T-cell (primary cell): ENCODE results near the gene SMO. TPM values are rescaled to one million over a fixed set of nuclear protein-coding genes. Genes with fewer than 3 reads are reported as not detected.

Experiments used
- ATAC-seq, 4 experiments: fragments of 200-7000 bp in 3 of 4; fragments of 150-1000 bp in 1 of 4; cut with Tn5 transposase; replicated peaks in 1 of 4; 1 replicate in 3 of 4; 2 replicates in 1 of 4; pipeline ENCODE4 v1.10.0; 2021; ENCODE audit warnings: moderate library complexity in 3 of 4, mild to moderate bottlenecking in 2 of 4, moderate number of reproducible peaks in 1 of 4
- CTCF ChIA-PET, 2 donors: fragments of 300-600 bp; sonication (Branson Sonifier 250); formaldehyde crosslinking; loops; one replicate each; lab custom pipeline; 2022; ENCODE audit warnings: antibody characterized with exemption in 2 of 2; lab: Charles Lee
- POLR2A ChIA-PET, 2 donors: fragments of 300-600 bp; sonication (Branson Sonifier 250); formaldehyde crosslinking; loops; one replicate each; lab custom pipeline; 2022; ENCODE audit warnings: antibody characterized with exemption in 2 of 2; lab: Charles Lee
- DNase-seq, 35 experiments: peaks; one replicate each; pipeline versions ENCODE4 v3.0.0 to v3.0.0-alpha.2; 2013 to 2023
- H3K27ac ChIP-seq: one replicate; pipeline ENCODE4 v1.5.1; 2013; ENCODE audit warnings: low read length
- H3K27me3 ChIP-seq, 2 experiments: replicated peaks in 1 of 2; 1 replicate in 1 of 2; 2 replicates in 1 of 2; pipeline versions ENCODE4 v1.6.1 to v1.7.0; 2013; ENCODE audit warnings: low read length in 1 of 2, mixed read lengths in 1 of 2; ENCODE audit not compliant: control insufficient read depth in 2 of 2, insufficient read depth in 2 of 2; ENCODE audit errors: extremely low read depth in 1 of 2
- H3K36me3 ChIP-seq, 2 donors: 1 replicate in 1 of 2; 2 replicates in 1 of 2; pipeline versions ENCODE4 v1.6.1 to v1.7.0; 2013; ENCODE audit warnings: low read length in 1 of 2; ENCODE audit not compliant: control insufficient read depth in 2 of 2, insufficient read depth in 1 of 2; ENCODE audit errors: extremely low read depth in 1 of 2
- H3K4me1 ChIP-seq, 2 experiments: 1 replicate in 1 of 2; 2 replicates in 1 of 2; pipeline versions ENCODE4 v1.6.1 to v1.7.0; 2013; ENCODE audit warnings: low read length in 2 of 2, mixed read lengths in 1 of 2; ENCODE audit not compliant: insufficient read depth in 2 of 2, control insufficient read depth in 1 of 2; ENCODE audit errors: extremely low read depth in 1 of 2
- H3K4me3 ChIP-seq, 2 donors: 1 replicate in 1 of 2; 2 replicates in 1 of 2; pipeline versions ENCODE4 v1.5.1 to v1.7.0; 2013; ENCODE audit warnings: mild to moderate bottlenecking in 2 of 2, low read length in 1 of 2, moderate library complexity in 1 of 2; ENCODE audit not compliant: control insufficient read depth in 1 of 2; ENCODE audit errors: extremely low read depth in 1 of 2
- H3K9me3 ChIP-seq: 2 replicates; pipeline ENCODE4 v1.7.0; 2013
- H3K27ac Mint-ChIP-seq, 2 donors: one replicate each; pipeline ENCODE4 v1.8.0; 2020 to 2021; ENCODE audit warnings: mild to moderate bottlenecking in 2 of 2, mixed read lengths in 2 of 2
- H3K27me3 Mint-ChIP-seq, 2 donors: one replicate each; pipeline ENCODE4 v1.8.0; 2021 to 2022; ENCODE audit warnings: mixed read lengths in 2 of 2
- H3K36me3 Mint-ChIP-seq: one replicate; pipeline ENCODE4 v1.8.0; 2021; ENCODE audit warnings: mixed read lengths
- H3K4me1 Mint-ChIP-seq, 3 donors: one replicate each; pipeline ENCODE4 v1.8.0; 2020 to 2022; ENCODE audit warnings: mixed read lengths in 3 of 3, mild to moderate bottlenecking in 1 of 3
- H3K4me3 Mint-ChIP-seq, 3 donors: one replicate each; pipeline ENCODE4 v1.8.0; 2020 to 2022; ENCODE audit warnings: mild to moderate bottlenecking in 3 of 3, mixed read lengths in 3 of 3, moderate library complexity in 3 of 3
- H3K9me3 Mint-ChIP-seq, 3 donors: one replicate each; pipeline ENCODE4 v1.8.0; 2020 to 2022; ENCODE audit warnings: mixed read lengths in 3 of 3
- WGBS: methylation state at CpG from one replicate; pipeline ENCODE4 v1.1.5; 2013; ENCODE audit warnings: missing lambda C conversion rate; ENCODE audit not compliant: insufficient coverage; 5-methylcytosine and 5-hydroxymethylcytosine counted together
- total RNA-seq, 35 experiments: library from RNA in 6 of 35; stranded (reverse) in 6 of 35; fragments of 120-200 nt in 1 of 35; gene quantifications; one replicate each; pipeline versions ENCODE4 v1.2.1 to v1.2.4 and lab custom pipeline; 2013 to 2026

SMO gene
- total RNA-seq, 5 donors from 2014 or later (not counting 1 experiment from before 2014, with no cell fraction given), result 0.22 to 1.7 (median 0.35) TPM

DNA sequence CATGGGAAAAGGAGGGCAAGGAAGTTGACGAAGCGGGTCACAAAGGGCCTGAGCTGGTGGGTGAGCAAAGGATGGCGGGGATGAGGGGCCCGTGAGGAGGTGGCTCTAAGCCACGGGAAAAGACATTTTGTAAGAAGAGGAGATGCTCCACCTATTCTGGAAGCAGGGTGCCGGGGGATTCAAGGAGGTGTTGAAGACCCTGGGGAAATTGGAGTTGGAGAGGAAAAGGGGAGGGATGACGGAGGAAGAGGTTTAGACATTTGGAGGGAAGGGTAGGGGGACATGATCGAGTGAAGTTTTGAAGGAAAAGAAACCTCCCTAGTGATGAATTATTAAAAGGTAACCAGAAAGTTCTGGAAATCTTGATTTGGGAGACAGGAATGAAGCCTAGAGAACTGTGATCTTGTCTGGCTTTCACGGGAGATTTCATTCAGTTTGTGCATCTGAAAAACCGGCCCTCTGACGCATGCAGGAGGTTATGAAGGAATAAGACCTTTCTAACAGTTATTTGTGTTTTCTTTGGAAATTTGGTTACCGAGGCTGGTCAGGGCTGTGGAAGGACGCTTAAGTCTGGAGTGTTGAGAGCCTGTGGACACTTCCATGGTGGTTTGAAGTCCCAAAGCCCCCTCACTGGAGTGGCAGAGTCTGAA is 1.4 kb downstream of the SMO start:
- CTCF ChIA-PET, result no interaction called here
- H3K4me3 ChIP-seq, result peak overlapping the region in 1 of 2 donors; percentile 73
- no peak for ATAC-seq

DNA sequence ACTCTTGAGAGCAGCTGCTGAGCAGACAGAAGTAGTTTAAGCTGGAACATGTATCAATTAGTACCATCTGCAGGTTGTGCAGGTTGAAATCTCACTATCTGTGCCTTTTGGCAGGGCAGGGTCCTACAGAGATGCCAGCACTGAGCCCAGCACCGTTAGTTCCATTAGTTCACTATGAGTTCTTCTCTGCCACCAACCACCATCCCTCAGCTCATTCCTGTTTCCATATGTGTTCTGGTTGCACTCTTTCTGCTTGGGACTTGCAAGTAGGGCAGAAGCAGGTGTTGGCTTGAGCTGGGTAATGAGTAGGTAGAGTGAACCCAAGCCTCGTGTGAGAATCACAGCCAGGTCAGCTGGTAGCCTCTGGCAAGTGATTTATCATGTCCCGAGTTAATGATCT is 2.8 kb downstream of the SMO start:
- Histone ChIP-seq H3K36me3 (no peaks in the 10 kb centered on the region), H3K27me3 (peaks cover 3 to 35% of the 10 kb centered on the region in 2 experiments), H3K27ac (no peak overlapping the region), H3K4me3 (no peak overlapping the region), H3K4me1 (peaks cover 0 to 13% of the 10 kb centered on the region in 2 experiments), H3K9me3 (no peaks in the 10 kb centered on the region)
- peaks cover 4 to 14% (median 14%) of the 10 kb centered on the region in 3 donors for H3K4me1 Mint-ChIP-seq
- ATAC-seq (no peak), DNase-seq (no peak)
- H3K27ac Mint-ChIP-seq, result no peak overlapping the region
- POLR2A ChIA-PET, result interaction anchor here in 1 of 2 donors (0.7 kb wide), 1 partner anchor 93 kb away, joined by 3 read pairs; no protein-coding TSS in a partner anchor
- no peaks in the 10 kb centered on the region for H3K9me3 Mint-ChIP-seq
- peaks cover 46 to 52% of the 10 kb centered on the region in 2 donors for H3K27me3 Mint-ChIP-seq
- WGBS, result 92% methylated on average over 3 of the region's 3 CpGs
- CTCF ChIA-PET, result interaction anchor here in 1 of 2 donors (0.7 kb wide), 1 partner anchor 28 kb away, joined by 3 read pairs; no protein-coding TSS in a partner anchor
- H3K36me3 Mint-ChIP-seq, result no peaks in the 10 kb centered on the region
- H3K4me3 Mint-ChIP-seq, result no peak overlapping the region

More for the DNA sequence above, 1.4 kb downstream of the SMO start:
- Histone ChIP-seq H3K27ac (no peak overlapping the region), H3K4me1 (peaks cover 0 to 13% of the 10 kb centered on the region in 2 experiments), H3K27me3 (peaks cover 3 to 35% of the 10 kb centered on the region in 2 experiments), H3K36me3 (no peaks in the 10 kb centered on the region), H3K9me3 (no peaks in the 10 kb centered on the region)
- no peak for DNase-seq
- peaks cover 53 to 59% of the 10 kb centered on the region in 2 donors for H3K27me3 Mint-ChIP-seq
- POLR2A ChIA-PET, result no interaction called here
- no peak overlapping the region for H3K27ac Mint-ChIP-seq
- H3K4me3 Mint-ChIP-seq, result peak overlapping the region; percentile 59 to 69 (median 62)
- no peaks in the 10 kb centered on the region for H3K9me3 Mint-ChIP-seq
- WGBS, result 62% methylated on average over 7 of the region's 13 CpGs
- no peaks in the 10 kb centered on the region for H3K36me3 Mint-ChIP-seq
- H3K4me1 Mint-ChIP-seq, result peaks cover 4 to 14% (median 14%) of the 10 kb centered on the region in 3 donors

DNA sequence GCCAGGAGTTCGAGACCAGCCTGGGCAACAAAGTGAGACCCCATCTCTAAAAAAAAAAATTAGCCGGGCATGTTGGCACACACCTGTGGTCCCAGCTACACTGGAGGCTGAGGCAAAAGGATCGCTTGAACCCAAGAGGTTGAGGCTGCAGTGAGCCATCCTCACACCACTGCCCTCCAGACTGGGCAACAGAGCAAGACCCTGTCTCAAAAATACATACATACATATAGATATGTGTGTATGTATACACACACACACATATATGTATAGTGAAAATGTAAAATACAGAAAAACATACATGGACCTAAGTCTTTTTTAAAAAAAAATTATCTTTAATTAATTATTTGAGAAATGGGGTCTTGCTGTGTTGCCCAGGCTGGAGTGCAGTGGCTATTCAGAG is 5.5 kb downstream of the SMO start:
- Histone ChIP-seq H3K9me3 (no peaks in the 10 kb centered on the region), H3K4me1 (peaks cover 0 to 6% of the 10 kb centered on the region in 2 experiments), H3K27ac (no peak overlapping the region), H3K27me3 (peaks cover 3 to 20% of the 10 kb centered on the region in 2 experiments), H3K4me3 (no peak overlapping the region), H3K36me3 (no peaks in the 10 kb centered on the region)
- POLR2A ChIA-PET, result no interaction called here
- Mint-ChIP-seq H3K9me3 (no peaks in the 10 kb centered on the region), H3K27ac (no peak overlapping the region), H3K4me1 (peaks cover 4 to 8% (median 7%) of the 10 kb centered on the region in 3 donors), H3K36me3 (no peaks in the 10 kb centered on the region), H3K27me3 (peaks cover 36 to 41% of the 10 kb centered on the region in 2 donors), H3K4me3 (no peak overlapping the region)
- no CpG with 5 or more reads among the region's 3 CpGs for WGBS
- CTCF ChIA-PET, result no interaction called here
- ATAC-seq (no peak), DNase-seq (no peak)

DNA sequence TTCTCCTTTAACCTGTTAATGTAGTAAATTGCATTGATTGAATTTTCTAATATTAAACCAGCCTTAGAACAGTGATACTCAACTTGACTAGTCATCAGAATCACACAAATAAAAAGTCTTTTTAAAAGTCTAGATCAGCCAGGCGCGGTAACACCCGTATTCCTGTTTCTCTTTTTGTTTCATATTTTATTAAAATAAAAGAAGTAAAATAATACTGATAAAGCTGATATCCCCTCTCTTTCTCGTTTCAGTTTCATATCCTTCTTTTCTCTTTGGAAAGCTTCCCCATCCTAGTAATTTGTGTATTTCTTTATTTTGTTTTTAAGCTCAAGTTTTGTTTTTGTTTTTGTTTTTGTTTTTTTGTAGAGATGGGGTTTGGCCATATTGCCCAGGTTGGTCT is 9.3 kb downstream of the SMO start:
- no peak overlapping the region for H3K4me3 Mint-ChIP-seq
- no peak overlapping the region for H3K4me3 ChIP-seq
- H3K9me3 Mint-ChIP-seq, result no peaks in the 10 kb centered on the region
- no peaks in the 10 kb centered on the region for H3K36me3 ChIP-seq
- DNase-seq, result no peak
- H3K27me3 Mint-ChIP-seq, result peaks cover 4 to 19% of the 10 kb centered on the region in 2 donors
- peaks cover 0 to 8% of the 10 kb centered on the region in 2 experiments for H3K27me3 ChIP-seq
- no CpG with 5 or more reads among the region's 4 CpGs for WGBS
- no peak for ATAC-seq
- no peaks in the 10 kb centered on the region for H3K4me1 Mint-ChIP-seq
- no peaks in the 10 kb centered on the region for H3K36me3 Mint-ChIP-seq
- H3K9me3 ChIP-seq, result no peaks in the 10 kb centered on the region
- CTCF ChIA-PET, result interaction anchor here in 1 of 2 donors (0.5 kb wide), 1 partner anchor 1356 kb away, joined by 3 read pairs; no protein-coding TSS in a partner anchor
- no peak overlapping the region for H3K27ac ChIP-seq
- H3K27ac Mint-ChIP-seq, result no peak overlapping the region
- H3K4me1 ChIP-seq, result no peaks in the 10 kb centered on the region
- POLR2A ChIA-PET, result interaction anchor here in 1 of 2 donors (0.6 kb wide), 1 partner anchor 18 kb away, joined by 3 read pairs; no protein-coding TSS in a partner anchor

DNA sequence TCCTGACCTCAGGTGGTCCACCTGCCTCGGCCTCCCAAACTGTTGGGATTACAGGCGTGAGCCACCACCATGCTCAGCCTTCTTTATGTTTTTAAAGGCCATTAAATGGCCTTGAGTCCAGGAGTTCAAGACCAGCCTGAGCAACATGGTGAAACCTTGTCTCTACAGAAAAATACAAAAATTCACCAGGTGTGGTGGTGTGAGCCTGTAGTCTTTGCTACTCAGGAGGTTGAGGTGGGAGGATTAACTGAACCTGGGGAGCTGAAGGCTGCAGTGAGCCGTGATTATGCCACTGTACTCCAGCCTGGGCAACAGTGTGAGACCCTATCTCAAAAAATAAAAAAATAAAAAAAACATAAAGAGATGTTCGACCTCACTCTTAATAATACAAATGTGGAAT is 11.0 kb downstream of the SMO start:
- WGBS, result 82% methylated on average over 2 of the region's 4 CpGs

DNA sequence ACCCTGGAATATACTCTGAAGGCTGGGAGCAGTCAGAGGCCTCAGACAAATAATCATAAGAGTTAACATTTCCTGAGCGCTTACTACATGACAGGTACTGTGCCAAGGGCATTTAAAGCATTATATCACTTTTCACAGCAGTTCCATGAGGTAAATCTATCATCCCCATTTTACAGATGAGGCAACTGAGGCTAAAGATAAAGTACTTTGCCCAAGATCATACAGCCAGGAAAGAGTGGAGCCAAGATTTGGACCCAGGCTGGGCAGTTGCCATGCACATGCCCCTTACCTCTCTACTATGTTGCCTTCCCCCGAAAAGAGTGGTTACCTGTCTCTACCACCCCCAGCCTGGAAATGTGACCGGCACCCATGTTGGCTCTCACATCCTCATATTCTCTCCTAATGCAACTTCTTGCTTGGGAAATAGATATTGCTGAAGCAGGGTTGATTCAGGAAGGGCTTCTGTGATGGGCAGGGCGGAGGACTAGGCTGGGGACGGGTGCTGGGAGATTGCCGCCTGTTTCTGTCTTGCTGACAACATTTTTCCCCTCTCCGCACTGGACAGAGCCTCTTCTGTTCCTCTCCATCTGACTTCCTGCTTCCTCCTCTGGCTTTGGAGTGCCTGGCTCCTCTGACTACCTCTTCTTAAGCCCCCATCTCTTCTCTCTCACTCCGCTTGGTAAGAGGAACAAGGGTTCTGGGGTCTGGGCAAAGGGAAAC is 13.8 kb downstream of the SMO start:
- DNase-seq (no peak), ATAC-seq (no peak)
- no peak overlapping the region for H3K4me3 Mint-ChIP-seq
- POLR2A ChIA-PET, result no interaction called here
- Histone ChIP-seq H3K27ac (no peak overlapping the region), H3K27me3 (peaks cover 0 to 20% of the 10 kb centered on the region in 2 experiments), H3K9me3 (no peaks in the 10 kb centered on the region), H3K4me3 (no peak overlapping the region), H3K4me1 (no peaks in the 10 kb centered on the region), H3K36me3 (no peaks in the 10 kb centered on the region)
- H3K36me3 Mint-ChIP-seq, result no peaks in the 10 kb centered on the region
- no peak overlapping the region for H3K27ac Mint-ChIP-seq
- peaks cover 0 to 16% of the 10 kb centered on the region in 2 donors for H3K27me3 Mint-ChIP-seq
- WGBS, result 100% methylated on average over 1 of the region's 8 CpGs
- CTCF ChIA-PET, result no interaction called here
- H3K9me3 Mint-ChIP-seq, result no peaks in the 10 kb centered on the region
- no peaks in the 10 kb centered on the region for H3K4me1 Mint-ChIP-seq

More for the DNA sequence above, 11.0 kb downstream of the SMO start:
- Histone ChIP-seq H3K36me3 (no peaks in the 10 kb centered on the region), H3K27ac (no peak overlapping the region), H3K4me3 (no peak overlapping the region), H3K4me1 (no peaks in the 10 kb centered on the region), H3K27me3 (peaks cover 0 to 12% of the 10 kb centered on the region in 2 experiments), H3K9me3 (no peaks in the 10 kb centered on the region)
- H3K27ac Mint-ChIP-seq, result no peak overlapping the region
- no peak overlapping the region for H3K4me3 Mint-ChIP-seq
- no peak for DNase-seq
- POLR2A ChIA-PET, result no interaction called here
- CTCF ChIA-PET, result interaction anchor here in 1 of 2 donors (0.6 kb wide), 1 partner anchor 289 kb away, joined by 3 read pairs; no protein-coding TSS in a partner anchor
- no peaks in the 10 kb centered on the region for H3K36me3 Mint-ChIP-seq
- no peak for ATAC-seq
- H3K4me1 Mint-ChIP-seq, result no peaks in the 10 kb centered on the region
- peaks cover 0 to 19% of the 10 kb centered on the region in 2 donors for H3K27me3 Mint-ChIP-seq
- H3K9me3 Mint-ChIP-seq, result no peaks in the 10 kb centered on the region
